ENCODE measurements around the gene GLIPR1L2. TPM values are rescaled to one million over a fixed set of nuclear protein-coding genes. Genes with fewer than 3 reads are reported as not detected.

The GLIPR1L2 gene
- total and polyA plus RNA-seq, 10 of the 15 experiments (the other 5 are each of a cell fraction or from before 2014, with no cell fraction given), result 0.04 to 0.39 (median 0.09) TPM; not detected in 3

DNA sequence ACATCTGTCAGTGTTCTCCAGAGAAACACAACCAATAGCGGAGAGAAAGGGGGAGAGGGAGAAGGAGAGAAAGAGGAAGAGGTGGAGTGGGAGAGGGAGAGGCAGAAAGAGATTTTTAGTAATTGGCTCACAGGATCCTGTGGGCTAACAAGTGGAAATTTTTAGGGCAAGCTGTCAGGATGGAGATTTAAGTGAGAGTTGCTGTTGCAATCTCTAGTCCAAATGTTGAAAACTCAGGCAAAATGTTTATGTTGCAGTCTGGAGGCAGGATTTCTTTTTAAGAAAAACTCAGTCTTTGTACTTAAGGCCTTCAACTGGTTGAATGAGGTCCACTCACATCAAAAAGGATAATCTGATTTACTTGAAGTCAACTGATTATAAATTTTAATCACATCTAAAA, 12.5 kb upstream of the GLIPR1L2 start:
- BruUV-seq (replicated peaks), result no TSS peak
- no peaks in the 10 kb centered on the region for H3K79me2 ChIP-seq (ENCODE audit: control insufficient read depth, insufficient read depth, low read length)
- H3K27ac ChIP-seq (ENCODE audit: control insufficient read depth, insufficient read depth), result no peak overlapping the region
- TF ChIP-seq WRNIP1 (IDR thresholded peaks at IDR 0.05; ENCODE audit: borderline replicate concordance, low read depth, low read length) (no peak), BRCA1 (IDR thresholded peaks at IDR 0.05; ENCODE audit: low read depth, low read length) (no peak), LARP7 (IDR thresholded peaks at IDR 0.05) (no peak), ETV6 (conservative IDR thresholded peaks at IDR 0.05 in 1 of 2, IDR thresholded peaks at IDR 0.05 in 1 of 2; ENCODE audit: borderline replicate concordance in 1 of 2, low read depth in 1 of 2) (no peak), MEF2A (IDR thresholded peaks at IDR 0.05; ENCODE audit: insufficient read depth, low read depth, low read length) (no peak), TCF12 (IDR thresholded peaks at IDR 0.05; ENCODE audit: low read depth, low read length) (no peak), E2F4 (IDR thresholded peaks at IDR 0.05; ENCODE audit: low read depth, low read length) (no peak), KDM1A (IDR thresholded peaks at IDR 0.05; ENCODE audit: borderline replicate concordance) (no peak), ZNF384 (IDR thresholded peaks at IDR 0.05; ENCODE audit: borderline replicate concordance, low read depth, low read length) (no peak), MEF2B (IDR thresholded peaks at IDR 0.05; ENCODE audit: partially characterized antibody, poor library complexity, severe bottlenecking) (no peak), TCF3 (IDR thresholded peaks at IDR 0.05; ENCODE audit: borderline replicate concordance, insufficient read depth, low read depth, low read length) (no peak), PAX5 (IDR thresholded peaks at IDR 0.05; ENCODE audit: borderline replicate concordance, low read depth, low read length) (no peak), RELA (IDR thresholded peaks at IDR 0.05; ENCODE audit: borderline replicate concordance, partially characterized antibody) (no peak)
- TF ChIP-seq, protein P1, sequence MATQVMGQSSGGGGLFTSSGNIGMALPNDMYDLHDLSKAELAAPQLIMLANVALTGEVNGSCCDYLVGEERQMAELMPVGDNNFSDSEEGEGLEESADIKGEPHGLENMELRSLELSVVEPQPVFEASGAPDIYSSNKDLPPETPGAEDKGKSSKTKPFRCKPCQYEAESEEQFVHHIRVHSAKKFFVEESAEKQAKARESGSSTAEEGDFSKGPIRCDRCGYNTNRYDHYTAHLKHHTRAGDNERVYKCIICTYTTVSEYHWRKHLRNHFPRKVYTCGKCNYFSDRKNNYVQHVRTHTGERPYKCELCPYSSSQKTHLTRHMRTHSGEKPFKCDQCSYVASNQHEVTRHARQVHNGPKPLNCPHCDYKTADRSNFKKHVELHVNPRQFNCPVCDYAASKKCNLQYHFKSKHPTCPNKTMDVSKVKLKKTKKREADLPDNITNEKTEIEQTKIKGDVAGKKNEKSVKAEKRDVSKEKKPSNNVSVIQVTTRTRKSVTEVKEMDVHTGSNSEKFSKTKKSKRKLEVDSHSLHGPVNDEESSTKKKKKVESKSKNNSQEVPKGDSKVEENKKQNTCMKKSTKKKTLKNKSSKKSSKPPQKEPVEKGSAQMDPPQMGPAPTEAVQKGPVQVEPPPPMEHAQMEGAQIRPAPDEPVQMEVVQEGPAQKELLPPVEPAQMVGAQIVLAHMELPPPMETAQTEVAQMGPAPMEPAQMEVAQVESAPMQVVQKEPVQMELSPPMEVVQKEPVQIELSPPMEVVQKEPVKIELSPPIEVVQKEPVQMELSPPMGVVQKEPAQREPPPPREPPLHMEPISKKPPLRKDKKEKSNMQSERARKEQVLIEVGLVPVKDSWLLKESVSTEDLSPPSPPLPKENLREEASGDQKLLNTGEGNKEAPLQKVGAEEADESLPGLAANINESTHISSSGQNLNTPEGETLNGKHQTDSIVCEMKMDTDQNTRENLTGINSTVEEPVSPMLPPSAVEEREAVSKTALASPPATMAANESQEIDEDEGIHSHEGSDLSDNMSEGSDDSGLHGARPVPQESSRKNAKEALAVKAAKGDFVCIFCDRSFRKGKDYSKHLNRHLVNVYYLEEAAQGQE (IDR thresholded peaks at IDR 0.05; ENCODE audit: low read depth, low read length), result no peak
- TF ChIP-seq, protein P2, sequence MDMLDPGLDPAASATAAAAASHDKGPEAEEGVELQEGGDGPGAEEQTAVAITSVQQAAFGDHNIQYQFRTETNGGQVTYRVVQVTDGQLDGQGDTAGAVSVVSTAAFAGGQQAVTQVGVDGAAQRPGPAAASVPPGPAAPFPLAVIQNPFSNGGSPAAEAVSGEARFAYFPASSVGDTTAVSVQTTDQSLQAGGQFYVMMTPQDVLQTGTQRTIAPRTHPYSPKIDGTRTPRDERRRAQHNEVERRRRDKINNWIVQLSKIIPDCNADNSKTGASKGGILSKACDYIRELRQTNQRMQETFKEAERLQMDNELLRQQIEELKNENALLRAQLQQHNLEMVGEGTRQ (IDR thresholded peaks at IDR 0.05; ENCODE audit: borderline replicate concordance, low read depth, low read length), result no peak
- in situ Hi-C loops (cut with MboI) (no loop called here), intact Hi-C loops (cut with micrococcal nuclease; ENCODE audit: unreplicated experiment) (no loop called here)
- no peaks in the 10 kb centered on the region for H3K36me3 ChIP-seq (ENCODE audit: control insufficient read depth in 2 of 2, insufficient read depth in 2 of 2, low read length in 1 of 2)
- WGBS (ENCODE audit: insufficient coverage, insufficient replicate concordance, low lambda C conversion rate, missing lambda C conversion rate), result 100% methylated on average over 1 of the region's 1 CpG
- FAIRE-seq (no peak), DNase-seq (ENCODE audit: low read depth, low spot score) (no peak), ATAC-seq (no peak)
- no peaks in the 10 kb centered on the region for H3K27me3 ChIP-seq (replicated peaks in 1 of 2; ENCODE audit: control insufficient read depth in 2 of 2, insufficient read depth in 2 of 2, low read length in 1 of 2)
- H3K4me1 ChIP-seq (ENCODE audit: control insufficient read depth, insufficient read depth, low read length), result no peaks in the 10 kb centered on the region
- H3K9ac ChIP-seq (ENCODE audit: control insufficient read depth, insufficient read depth, low read length), result no peak overlapping the region
- ChIA-PET RAD21 (ENCODE audit: unreplicated experiment) (no interaction called here), SMC1A (ENCODE audit: uncharacterized antibody, unreplicated experiment) (no interaction called here), CTCF (no interaction called here), POLR2A (no interaction called here)
- no peak overlapping the region for H3K4me2 ChIP-seq (ENCODE audit: control insufficient read depth, insufficient read depth)
- no peak overlapping the region for H3K4me3 ChIP-seq
- no peaks in the 10 kb centered on the region for H3K9me3 ChIP-seq (replicated peaks; ENCODE audit: control insufficient read depth, insufficient read depth, low read length)
- H4K20me1 ChIP-seq (ENCODE audit: control insufficient read depth, insufficient read depth), result no peaks in the 10 kb centered on the region
- H2AFZ ChIP-seq (ENCODE audit: control insufficient read depth, low read depth, low read length), result no peak overlapping the region

Data from GM12878 (cell line).